IPS-NIHi7 (cell line): ENCODE measurements around the gene NSUN5.
"Not testable (repeated sequence)": the region's sequence is repeated elsewhere in the genome, so short reads cannot be mapped to it uniquely, and the experiment has no call there.

Source experiments
- DNase-seq: peaks from one replicate; pipeline ENCODE4 v3.0.0; 2012; ENCODE audit warnings: mixed read lengths; ENCODE audit errors: extremely low spot score

NSUN5 gene

GRCh38 chr7:73327449-73327848, 18.8 kb upstream of the NSUN5 start:
- not testable (repeated sequence) for DNase-seq

GRCh38 chr7:73325424-73325823, 16.8 kb upstream of the NSUN5 start:
- DNase-seq, result not testable (repeated sequence)

GRCh38 chr7:73324081-73324845, 15.6 kb upstream of the NSUN5 start:
- DNase-seq, result peak; percentile 90

GRCh38 chr7:73323434-73324080, 14.9 kb upstream of the NSUN5 start:
- not testable (repeated sequence) for DNase-seq

GRCh38 chr7:73320009-73320408, 11.4 kb upstream of the NSUN5 start:
- not testable (repeated sequence) for DNase-seq

- not testable (repeated sequence) for DNase-seq
These were observed 10.9 kb upstream of the NSUN5 start for GRCh38 chr7:73319541-73319940.

GRCh38 chr7:73318656-73319204, 10.1 kb upstream of the NSUN5 start:
- not testable (repeated sequence) for DNase-seq

- DNase-seq, result no peak
These were observed 7.9 kb upstream of the NSUN5 start for GRCh38 chr7:73316521-73316920.

GRCh38 chr7:73314271-73314670, 5.6 kb upstream of the NSUN5 start:
- DNase-seq, result no peak

- no peak for DNase-seq
These were observed 4.9 kb upstream of the NSUN5 start for GRCh38 chr7:73313521-73313906.

GRCh38 chr7:73312831-73313520, 4.3 kb upstream of the NSUN5 start:
- no peak for DNase-seq

GRCh38 chr7:73311421-73311820, 2.8 kb upstream of the NSUN5 start:
- not testable (repeated sequence) for DNase-seq

- DNase-seq, result peak; percentile 27
These were observed 457 bp downstream of the NSUN5 start for GRCh38 chr7:73308074-73308664.

GRCh38 chr7:73307436-73307835, 1.2 kb downstream of the NSUN5 start:
- no peak for DNase-seq

GRCh38 chr7:73304612-73305387, 3.8 kb downstream of the NSUN5 start:
- DNase-seq, result not testable (repeated sequence)

GRCh38 chr7:73304071-73304470, 4.6 kb downstream of the NSUN5 start:
- no peak for DNase-seq

GRCh38 chr7:73303546-73303945, 5.1 kb downstream of the NSUN5 start:
- no peak for DNase-seq

GRCh38 chr7:73302846-73303245, 5.8 kb downstream of the NSUN5 start:
- not testable (repeated sequence) for DNase-seq

- DNase-seq, result not testable (repeated sequence)
These were observed 7.5 kb downstream of the NSUN5 start for GRCh38 chr7:73301108-73301507.

GRCh38 chr7:73299812-73300211, 8.8 kb downstream of the NSUN5 start:
- DNase-seq, result not testable (repeated sequence)

GRCh38 chr7:73297706-73298105, 10.9 kb downstream of the NSUN5 start:
- not testable (repeated sequence) for DNase-seq
